Measurements from ENCODE around the gene KRT78.

The KRT78 gene

DNA sequence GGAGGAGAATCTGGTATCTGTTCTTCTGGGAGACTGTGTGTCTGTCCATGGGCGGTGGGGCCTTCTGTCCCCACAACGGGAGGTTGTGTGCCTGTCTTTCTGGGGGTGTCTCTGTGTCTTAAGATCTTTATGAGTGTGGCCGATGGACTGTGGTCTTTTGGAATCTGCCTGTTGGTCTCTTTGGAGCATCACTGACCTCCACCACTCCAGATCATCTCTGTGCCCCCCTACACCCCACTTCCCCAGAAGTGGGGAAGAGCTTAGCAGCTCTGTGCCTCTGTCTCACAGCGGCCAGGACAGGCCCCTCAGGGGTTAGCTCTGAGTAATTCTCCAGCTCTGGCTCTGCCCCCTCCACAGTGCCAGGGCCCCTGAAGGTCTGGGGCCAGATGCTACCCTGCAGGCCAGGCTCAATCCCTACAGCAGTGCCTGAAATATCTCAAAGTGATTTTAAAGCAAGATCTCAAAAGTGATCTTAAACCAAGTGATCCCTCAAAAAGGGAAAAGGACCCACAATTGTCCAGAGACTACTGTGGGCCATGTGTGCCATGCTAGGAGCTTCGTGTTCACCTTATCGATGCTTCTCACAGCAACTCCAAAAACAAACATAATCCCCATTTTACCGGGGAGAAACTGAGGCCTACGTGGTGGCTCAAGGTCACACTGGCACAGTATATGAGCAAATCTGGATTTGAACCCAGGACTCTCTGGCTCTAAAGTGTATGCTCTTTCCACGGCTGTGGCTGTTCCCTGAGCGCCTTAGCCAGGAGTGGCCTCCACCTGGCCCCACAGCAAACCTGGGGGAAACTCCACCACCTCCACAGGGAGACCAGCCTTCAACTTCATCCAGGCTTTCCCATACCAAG, 26.0 kb upstream of the KRT78 start:
- DNase-seq (ENCODE audit: extremely low read depth, low read depth), result no peak
- TF ChIP-seq, protein P1, sequence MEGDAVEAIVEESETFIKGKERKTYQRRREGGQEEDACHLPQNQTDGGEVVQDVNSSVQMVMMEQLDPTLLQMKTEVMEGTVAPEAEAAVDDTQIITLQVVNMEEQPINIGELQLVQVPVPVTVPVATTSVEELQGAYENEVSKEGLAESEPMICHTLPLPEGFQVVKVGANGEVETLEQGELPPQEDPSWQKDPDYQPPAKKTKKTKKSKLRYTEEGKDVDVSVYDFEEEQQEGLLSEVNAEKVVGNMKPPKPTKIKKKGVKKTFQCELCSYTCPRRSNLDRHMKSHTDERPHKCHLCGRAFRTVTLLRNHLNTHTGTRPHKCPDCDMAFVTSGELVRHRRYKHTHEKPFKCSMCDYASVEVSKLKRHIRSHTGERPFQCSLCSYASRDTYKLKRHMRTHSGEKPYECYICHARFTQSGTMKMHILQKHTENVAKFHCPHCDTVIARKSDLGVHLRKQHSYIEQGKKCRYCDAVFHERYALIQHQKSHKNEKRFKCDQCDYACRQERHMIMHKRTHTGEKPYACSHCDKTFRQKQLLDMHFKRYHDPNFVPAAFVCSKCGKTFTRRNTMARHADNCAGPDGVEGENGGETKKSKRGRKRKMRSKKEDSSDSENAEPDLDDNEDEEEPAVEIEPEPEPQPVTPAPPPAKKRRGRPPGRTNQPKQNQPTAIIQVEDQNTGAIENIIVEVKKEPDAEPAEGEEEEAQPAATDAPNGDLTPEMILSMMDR (IDR thresholded peaks at IDR 0.05; ENCODE audit: low read depth, low read length), result no peak

DNA sequence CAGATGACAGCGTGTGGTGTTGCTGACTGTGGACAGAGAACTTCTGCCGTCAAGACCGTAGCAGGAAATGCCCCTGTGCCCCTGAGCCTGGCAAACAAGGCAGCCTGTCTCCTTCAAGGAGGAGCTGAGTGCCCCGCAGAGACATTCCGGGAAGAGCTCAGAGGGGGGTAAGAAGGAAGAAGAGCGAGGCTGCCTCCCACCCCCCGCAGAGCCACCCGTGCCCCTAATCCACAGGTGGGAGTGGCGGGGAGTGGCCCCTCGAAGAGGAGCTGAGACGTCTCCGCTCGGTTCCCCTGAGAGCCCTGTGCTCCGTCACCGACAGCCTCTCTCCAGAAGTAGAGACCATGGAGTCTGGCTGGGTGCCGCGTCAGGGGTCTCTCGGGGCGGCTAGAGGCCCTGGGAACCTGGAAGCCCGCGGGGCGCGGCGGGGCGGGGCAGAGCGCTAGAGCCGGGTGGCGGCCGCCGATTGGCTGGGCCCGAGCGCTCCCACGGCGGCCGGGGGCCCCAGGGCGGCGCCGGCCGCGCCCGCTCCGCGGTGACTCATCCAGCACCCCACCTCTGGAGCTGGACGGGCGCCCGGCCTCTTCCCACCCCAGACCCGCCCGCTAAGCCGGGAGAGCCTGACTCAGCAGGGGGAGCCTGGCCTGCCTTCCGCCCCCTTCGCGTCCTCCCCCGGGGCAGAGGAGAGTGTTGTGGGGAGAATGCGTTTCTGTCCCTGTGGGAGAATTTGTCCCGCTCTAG, 25.2 kb upstream of the KRT78 start:
- TF ChIP-seq, protein P1 (IDR thresholded peaks at IDR 0.05; ENCODE audit: low read depth, low read length), result no peak

GRCh38 chr12:52873513-52873831, 24.7 kb upstream of the KRT78 start:
- DNase-seq (ENCODE audit: extremely low read depth, low read depth), result no peak
- TF ChIP-seq, protein P1 (IDR thresholded peaks at IDR 0.05; ENCODE audit: low read depth, low read length), result no peak

More for the DNA sequence above, 25.2 kb upstream of the KRT78 start:
- peak; percentile 78 for DNase-seq (ENCODE audit: extremely low read depth, low read depth)

DNA sequence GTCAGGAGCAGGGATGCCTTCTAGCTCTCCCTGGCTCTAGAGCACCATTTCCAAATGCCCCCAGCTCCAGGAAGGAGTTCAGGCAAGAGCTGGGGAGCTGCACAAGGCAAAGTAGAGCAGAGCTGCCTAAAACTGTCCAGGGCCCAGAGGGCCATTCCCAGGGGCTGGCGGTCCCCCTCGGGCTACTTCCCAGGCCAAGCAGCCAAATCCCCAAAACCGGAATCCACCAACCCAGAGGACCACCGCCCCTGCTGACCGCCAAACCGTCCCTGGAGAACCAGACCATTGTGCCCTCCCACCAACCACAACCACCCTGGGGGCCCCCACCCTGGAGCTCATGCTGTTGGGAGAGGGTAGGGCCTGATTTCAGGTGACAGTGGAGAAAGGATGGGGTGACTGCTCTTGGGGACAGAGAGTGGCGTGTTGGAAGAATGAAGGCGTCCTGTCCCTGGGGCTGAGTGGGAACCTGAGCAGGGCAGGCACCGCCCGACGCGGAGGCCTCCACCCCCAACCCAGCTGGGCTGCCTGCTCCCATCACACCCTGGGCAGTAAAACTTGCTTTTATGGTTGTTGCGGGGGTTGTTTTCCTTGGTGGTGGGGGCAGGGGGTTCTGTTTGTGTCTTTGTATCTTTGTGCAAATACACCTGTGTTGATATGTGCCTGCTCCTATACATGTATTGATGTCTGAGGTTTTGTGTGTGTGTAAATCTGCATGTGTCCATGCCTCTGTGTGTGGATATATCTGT, 24.0 kb upstream of the KRT78 start:
- TF ChIP-seq, protein P1 (IDR thresholded peaks at IDR 0.05; ENCODE audit: low read depth, low read length), result no peak
- no peak for DNase-seq (ENCODE audit: extremely low read depth, low read depth)

DNA sequence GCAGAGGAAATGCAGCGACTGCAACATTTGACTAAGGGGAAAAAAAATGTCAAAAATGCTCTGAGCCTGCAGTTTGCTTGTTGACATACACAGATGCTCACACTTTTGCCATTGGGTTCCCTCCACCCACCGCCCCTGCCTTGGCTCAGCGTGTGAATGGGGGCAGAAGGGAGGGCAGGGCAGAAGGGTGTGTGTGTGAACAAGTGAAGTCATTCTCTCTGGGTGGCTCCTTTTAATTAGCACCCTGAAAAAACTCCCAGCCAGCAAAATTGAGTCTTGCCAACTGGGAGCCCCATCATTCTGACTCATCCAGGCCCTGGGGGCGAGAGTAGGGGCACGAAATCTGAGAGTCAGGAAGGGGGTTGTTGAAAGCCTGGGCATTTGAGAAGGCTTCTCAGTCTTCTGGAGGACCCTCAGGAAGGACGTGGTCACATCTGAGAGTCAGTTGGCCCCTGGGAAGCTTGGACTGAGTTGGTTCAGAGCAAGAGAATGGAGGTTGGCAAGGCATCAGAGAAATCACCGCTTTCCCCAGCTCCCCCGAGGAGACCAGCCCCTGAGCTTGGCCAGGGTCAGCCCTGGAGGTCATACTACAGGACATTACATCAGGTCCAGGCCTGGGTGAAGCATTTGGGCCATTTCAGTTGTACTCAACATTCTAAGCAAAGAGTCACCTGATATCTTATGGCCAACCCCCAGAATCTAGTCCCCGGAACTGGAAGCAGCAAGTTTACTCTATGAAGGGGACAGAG, 22.7 kb upstream of the KRT78 start:
- DNase-seq (ENCODE audit: extremely low read depth, low read depth), result peak; percentile 45
- TF ChIP-seq, protein P1 (IDR thresholded peaks at IDR 0.05; ENCODE audit: low read depth, low read length), result no peak

GRCh38 chr12:52870361-52871290, 21.8 kb upstream of the KRT78 start:
- TF ChIP-seq, protein P1 (IDR thresholded peaks at IDR 0.05; ENCODE audit: low read depth, low read length), result peak; percentile 64
- DNase-seq (ENCODE audit: extremely low read depth, low read depth), result no peak

Data from AG09319 (cell line).